ENCODE results near the gene ZBTB8A. TPM values are rescaled to one million over a fixed set of nuclear protein-coding genes. Genes with fewer than 3 reads are reported as not detected.

Gene ZBTB8A
- total RNA-seq, 2 donors from 2014 or later: 3.3 to 4.8 TPM

- no peak for DNase-seq (ENCODE audit: low spot score)
- Histone ChIP-seq H3K27ac (no peak overlapping the region), H3K9me3 (no peaks in the 10 kb centered on the region), H3K4me1 (no peaks in the 10 kb centered on the region), H3K4me3 (no peak overlapping the region), H3K36me3 (peaks cover 10% of the 10 kb centered on the region), H3K27me3 (no peaks in the 10 kb centered on the region)
- no peak for TF ChIP-seq CTCF (IDR thresholded peaks at IDR 0.05)
These were observed 60.8 kb downstream of the ZBTB8A start for GRCh38 chr1:32600034-32600433.

GRCh38 chr1:32605711-32606424, 66.6 kb downstream of the ZBTB8A start:
- no peaks in the 10 kb centered on the region for H3K9me3 ChIP-seq
- no peak overlapping the region for H3K27ac ChIP-seq
- no peaks in the 10 kb centered on the region for H3K36me3 ChIP-seq
- H3K4me1 ChIP-seq: no peaks in the 10 kb centered on the region
- TF ChIP-seq CTCF (IDR thresholded peaks at IDR 0.05): no peak
- no peak overlapping the region for H3K4me3 ChIP-seq
- H3K27me3 ChIP-seq: no peaks in the 10 kb centered on the region
- no peak for DNase-seq (ENCODE audit: low spot score)

GRCh38 chr1:32606565-32607371, 67.5 kb downstream of the ZBTB8A start:
- H3K9me3 ChIP-seq: no peaks in the 10 kb centered on the region

GRCh38 chr1:32609180-32609579, 70.0 kb downstream of the ZBTB8A start:
- no peaks in the 10 kb centered on the region for H3K27me3 ChIP-seq
- H3K27ac ChIP-seq: no peak overlapping the region
- no peak for TF ChIP-seq CTCF (IDR thresholded peaks at IDR 0.05)
- peaks cover 0 to 4% of the 10 kb centered on the region in 2 donors for H3K4me1 ChIP-seq
- H3K4me3 ChIP-seq: no peak overlapping the region
- H3K9me3 ChIP-seq: no peaks in the 10 kb centered on the region
- DNase-seq (ENCODE audit: low spot score): no peak
- no peaks in the 10 kb centered on the region for H3K36me3 ChIP-seq

More at GRCh38 chr1:32606565-32607371, 67.5 kb downstream of the ZBTB8A start:
- TF ChIP-seq CTCF (IDR thresholded peaks at IDR 0.05): no peak
- Histone ChIP-seq H3K27ac (no peak overlapping the region), H3K4me3 (no peak overlapping the region), H3K4me1 (no peaks in the 10 kb centered on the region), H3K27me3 (no peaks in the 10 kb centered on the region), H3K36me3 (no peaks in the 10 kb centered on the region)
- no peak for DNase-seq (ENCODE audit: low spot score)

- no peak for DNase-seq (ENCODE audit: low spot score)
- Histone ChIP-seq H3K27ac (peak overlapping the region; percentile 9 to 46), H3K36me3 (no peaks in the 10 kb centered on the region), H3K4me1 (peaks cover 0 to 4% of the 10 kb centered on the region in 2 donors), H3K27me3 (no peaks in the 10 kb centered on the region), H3K9me3 (no peaks in the 10 kb centered on the region), H3K4me3 (peak overlapping the region; percentile 43 to 49)
- TF ChIP-seq CTCF (IDR thresholded peaks at IDR 0.05): no peak
These were observed 72.6 kb downstream of the ZBTB8A start for GRCh38 chr1:32611859-32612188.

Data from right atrium auricular region (tissue), 2 donors.